Measurements from ENCODE around the gene MCF2L2.

DNA sequence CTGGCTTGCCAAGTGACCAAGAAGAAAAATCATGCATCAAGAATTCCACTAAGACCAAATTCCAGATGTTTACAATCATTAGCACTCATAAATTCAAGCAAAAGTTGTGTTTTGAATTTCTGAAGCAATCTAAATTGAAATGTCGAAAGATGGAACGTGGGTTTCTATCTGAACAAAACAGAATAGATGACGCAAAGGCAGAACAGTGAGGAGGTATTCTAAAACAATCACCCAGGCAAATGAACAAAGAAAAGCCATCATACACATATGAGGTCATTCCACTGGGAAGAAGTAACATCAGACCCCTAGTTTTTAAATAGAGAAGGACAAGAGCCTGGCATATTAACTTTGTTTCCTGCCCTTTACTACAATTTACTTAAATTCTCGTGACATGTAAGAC lies 58.0 kb downstream of the MCF2L2 start:
- TF ChIP-seq, protein P1, sequence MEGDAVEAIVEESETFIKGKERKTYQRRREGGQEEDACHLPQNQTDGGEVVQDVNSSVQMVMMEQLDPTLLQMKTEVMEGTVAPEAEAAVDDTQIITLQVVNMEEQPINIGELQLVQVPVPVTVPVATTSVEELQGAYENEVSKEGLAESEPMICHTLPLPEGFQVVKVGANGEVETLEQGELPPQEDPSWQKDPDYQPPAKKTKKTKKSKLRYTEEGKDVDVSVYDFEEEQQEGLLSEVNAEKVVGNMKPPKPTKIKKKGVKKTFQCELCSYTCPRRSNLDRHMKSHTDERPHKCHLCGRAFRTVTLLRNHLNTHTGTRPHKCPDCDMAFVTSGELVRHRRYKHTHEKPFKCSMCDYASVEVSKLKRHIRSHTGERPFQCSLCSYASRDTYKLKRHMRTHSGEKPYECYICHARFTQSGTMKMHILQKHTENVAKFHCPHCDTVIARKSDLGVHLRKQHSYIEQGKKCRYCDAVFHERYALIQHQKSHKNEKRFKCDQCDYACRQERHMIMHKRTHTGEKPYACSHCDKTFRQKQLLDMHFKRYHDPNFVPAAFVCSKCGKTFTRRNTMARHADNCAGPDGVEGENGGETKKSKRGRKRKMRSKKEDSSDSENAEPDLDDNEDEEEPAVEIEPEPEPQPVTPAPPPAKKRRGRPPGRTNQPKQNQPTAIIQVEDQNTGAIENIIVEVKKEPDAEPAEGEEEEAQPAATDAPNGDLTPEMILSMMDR (IDR thresholded peaks at IDR 0.05) = no peak
- no peak for TF ChIP-seq EZH2 (IDR thresholded peaks at IDR 0.05; ENCODE audit: borderline replicate concordance, insufficient read depth, low read depth, low read length, poor library complexity, severe bottlenecking)

All from B cell (primary cell).